Subcutaneous adipose tissue (tissue), 4 donors: Measurements from ENCODE around the gene ARAP1. TPM values are rescaled to one million over a fixed set of nuclear protein-coding genes. Genes with fewer than 3 reads are reported as not detected.

Experiments used
- CTCF ChIP-seq: fragments of 450-650 bp; IDR thresholded peaks from one replicate; pipeline ENCODE4 v1.5.1; 2016; ENCODE audit warnings: low read depth, mild to moderate bottlenecking, control low read depth, antibody characterized with exemption, moderate library complexity
- total RNA-seq, 4 donors: library from RNA; depleted of rRNA; stranded (reverse); fragments of >200 nt; gene quantifications; one replicate each; pipeline ENCODE4 v1.1.0, GENCODE V29; 2016

Gene ARAP1
- total RNA-seq, 4 donors from 2014 or later = 35.1 to 161 (median 127) TPM

DNA sequence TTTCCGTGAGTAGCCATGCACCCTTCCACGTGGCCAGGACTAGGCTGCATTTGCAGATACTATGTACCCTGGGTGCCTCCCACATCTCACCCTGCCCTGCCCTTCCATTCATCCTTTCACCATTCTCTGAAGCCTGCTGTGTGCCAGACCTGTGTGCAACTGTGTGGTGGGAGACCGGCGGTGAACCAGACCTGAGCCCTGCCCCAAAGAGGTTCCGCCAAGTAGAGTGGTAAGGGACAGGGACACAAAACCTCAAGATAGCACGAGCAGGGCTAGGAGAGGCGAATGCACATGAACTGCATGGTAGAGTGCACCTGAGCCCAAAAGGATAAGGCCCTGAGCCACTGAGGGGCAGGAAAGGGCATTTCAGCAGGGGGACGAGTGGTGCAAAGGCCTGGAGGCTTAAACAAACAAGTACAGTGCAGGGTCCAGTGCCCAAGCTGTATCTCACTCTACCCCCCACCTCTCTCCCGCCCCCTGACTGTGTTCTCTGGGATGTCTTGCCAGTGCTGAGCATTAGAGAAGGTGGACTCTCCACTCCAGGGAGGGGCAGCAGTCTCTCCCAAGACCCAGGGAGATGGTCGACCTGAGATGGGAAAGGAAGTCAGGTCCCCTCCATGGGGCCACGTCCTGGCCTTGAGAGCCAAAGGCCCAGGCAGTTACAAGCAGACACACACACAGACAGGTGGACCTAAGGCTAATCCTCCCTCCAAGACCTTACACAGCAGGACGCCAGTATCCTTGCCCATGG, 14.1 kb upstream of the ARAP1 start:
- no peak for TF ChIP-seq CTCF

GRCh38 chr11:72764503-72764902, 12.3 kb upstream of the ARAP1 start:
- no peak for TF ChIP-seq CTCF

DNA sequence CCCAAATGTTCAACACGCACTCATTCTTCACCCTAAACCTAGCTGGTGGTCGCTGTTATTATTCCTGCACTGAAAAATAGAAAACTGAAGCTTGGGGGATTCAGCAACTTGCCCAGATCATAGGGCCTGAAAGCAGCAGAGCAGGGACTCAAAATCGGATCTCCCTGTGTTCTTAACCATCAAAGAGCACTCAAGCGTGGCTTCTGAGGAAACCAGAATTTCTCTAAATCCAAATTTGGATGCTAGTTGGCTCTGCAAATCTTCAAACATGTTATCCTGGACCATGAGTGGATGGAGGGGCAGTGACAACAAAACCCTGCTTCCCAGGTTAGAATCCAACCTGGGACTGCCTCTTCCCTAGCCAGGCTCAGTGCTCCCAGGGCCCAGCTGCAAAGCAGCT, 11.6 kb upstream of the ARAP1 start:
- TF ChIP-seq CTCF = no peak

DNA sequence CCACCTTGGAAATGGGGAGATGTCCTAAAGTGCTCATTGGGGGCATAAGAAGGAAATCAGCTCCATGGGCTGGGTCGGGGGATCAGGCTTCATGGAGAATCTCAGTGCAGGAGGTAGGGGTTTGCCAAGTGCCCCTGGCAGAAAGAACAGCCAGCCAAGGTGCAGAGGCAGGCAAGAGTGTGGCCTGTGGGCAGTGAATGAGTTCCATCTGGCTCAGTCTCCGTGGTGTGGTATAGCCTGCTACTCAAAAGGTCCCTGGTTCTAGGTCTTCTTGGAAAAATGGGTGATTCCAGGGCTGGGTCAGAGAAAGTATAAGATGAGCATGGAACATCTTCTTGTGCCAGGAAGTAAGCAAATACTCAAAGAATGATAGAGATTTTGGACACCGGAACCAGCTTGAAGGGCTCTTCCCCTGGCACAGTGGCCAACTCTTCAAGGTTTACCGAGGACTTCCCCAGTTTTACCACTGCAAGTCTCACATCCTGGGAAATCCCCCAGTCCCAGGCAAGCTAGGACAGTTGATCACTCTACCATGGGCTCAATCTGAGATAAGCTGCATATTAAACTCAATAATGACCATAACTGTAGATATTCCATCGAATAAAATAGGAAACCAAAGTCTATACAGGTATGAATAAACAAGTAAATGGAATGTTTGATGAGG, 10.6 kb upstream of the ARAP1 start:
- no peak for TF ChIP-seq CTCF

DNA sequence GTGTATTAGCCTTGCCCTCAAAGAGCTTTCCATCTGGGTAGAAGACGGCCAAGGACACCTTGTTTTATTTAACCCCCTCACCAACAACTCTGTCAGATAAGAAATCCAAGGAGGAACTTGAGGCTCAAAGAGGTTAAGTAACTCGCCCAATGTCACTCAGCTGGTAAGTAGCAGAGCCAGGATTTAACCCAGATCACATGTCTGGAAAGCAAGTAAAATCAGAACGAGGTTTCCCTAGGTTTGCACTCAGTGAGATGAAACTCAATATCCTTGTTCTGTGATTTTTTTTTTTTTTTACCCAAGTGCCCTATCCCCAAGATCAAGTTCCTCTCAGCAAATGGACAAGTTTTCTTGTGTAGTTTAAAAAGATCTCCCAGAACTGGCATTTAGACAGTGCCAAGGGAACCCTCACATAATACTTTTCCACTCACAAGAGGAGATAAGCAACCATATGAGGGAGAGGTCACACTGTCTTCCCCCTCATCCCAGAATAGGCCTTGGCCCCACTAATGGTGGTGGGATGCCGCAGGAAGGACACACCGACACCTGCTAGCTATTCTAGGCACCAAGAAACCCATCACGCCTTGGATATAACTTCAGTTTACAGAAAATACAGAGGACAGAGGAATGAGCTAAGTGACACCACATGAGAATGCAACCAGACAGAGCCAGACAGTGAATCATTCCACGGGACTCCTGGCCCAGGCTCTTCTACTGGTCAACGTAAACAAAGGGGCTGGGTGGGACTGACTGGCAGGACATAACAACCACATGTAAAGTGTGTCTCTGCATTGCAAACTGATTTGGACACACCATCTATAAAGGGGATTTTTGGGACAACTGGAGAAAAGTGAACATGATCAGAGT, 8.6 kb upstream of the ARAP1 start:
- no peak for TF ChIP-seq CTCF

GRCh38 chr11:72759468-72759985, 7.3 kb upstream of the ARAP1 start:
- no peak for TF ChIP-seq CTCF
